HUES48 (cell line): ENCODE measurements around the gene OPCML.

ENCODE experiments used
- H3K27ac ChIP-seq: one replicate; pipeline ENCODE4 v1.7.0; 2013; ENCODE audit warnings: low read depth, low read length, inconsistent platforms
- H3K27me3 ChIP-seq: 2 replicates; pipeline ENCODE4 v1.6.1; 2013; ENCODE audit warnings: mild to moderate bottlenecking, low read length; ENCODE audit not compliant: control insufficient read depth, insufficient read depth
- H3K36me3 ChIP-seq: 2 replicates; pipeline ENCODE4 v1.6.1; 2013; ENCODE audit warnings: low read length; ENCODE audit not compliant: control insufficient read depth, insufficient read depth
- H3K4me1 ChIP-seq: 2 replicates; pipeline ENCODE4 v1.6.1; 2013; ENCODE audit warnings: mild to moderate bottlenecking, low read length; ENCODE audit not compliant: control insufficient read depth, insufficient read depth
- H3K4me3 ChIP-seq: 2 replicates; pipeline ENCODE4 v1.5.1; 2013; ENCODE audit warnings: mild to moderate bottlenecking, low read depth, low read length
- H3K9ac ChIP-seq: 2 replicates; pipeline ENCODE4 v1.6.1; 2013; ENCODE audit warnings: mild to moderate bottlenecking, low read depth, low read length, moderate library complexity
- H3K9me3 ChIP-seq: 2 replicates; pipeline ENCODE4 v1.6.1; 2013; ENCODE audit warnings: low read length; ENCODE audit not compliant: control insufficient read depth, insufficient read depth

Gene OPCML

DNA sequence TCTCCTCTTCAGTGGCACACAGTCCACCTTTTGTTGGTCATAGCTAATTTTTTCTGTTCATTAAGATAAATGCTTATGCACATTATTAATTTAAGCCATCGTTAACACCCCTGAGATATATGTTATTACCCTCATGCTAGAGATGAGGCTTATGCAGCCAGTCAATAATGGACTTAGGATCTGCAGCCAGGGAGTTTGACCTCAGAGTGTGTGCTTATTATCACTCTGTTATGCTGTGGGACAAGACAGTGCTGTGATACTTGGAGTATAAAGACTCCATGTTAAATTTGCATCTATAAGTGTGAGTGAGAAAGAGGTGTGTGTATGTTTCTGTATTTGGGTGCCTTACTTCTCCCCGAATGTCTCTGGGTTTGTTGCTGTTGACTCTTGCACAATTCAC lies 969.3 kb downstream of the OPCML start:
- Histone ChIP-seq H3K27me3 (no peaks in the 10 kb centered on the region), H3K4me1 (no peaks in the 10 kb centered on the region), H3K9ac (no peak overlapping the region), H3K4me3 (no peak overlapping the region), H3K9me3 (no peaks in the 10 kb centered on the region), H3K36me3 (no peaks in the 10 kb centered on the region), H3K27ac (no peak overlapping the region)

DNA sequence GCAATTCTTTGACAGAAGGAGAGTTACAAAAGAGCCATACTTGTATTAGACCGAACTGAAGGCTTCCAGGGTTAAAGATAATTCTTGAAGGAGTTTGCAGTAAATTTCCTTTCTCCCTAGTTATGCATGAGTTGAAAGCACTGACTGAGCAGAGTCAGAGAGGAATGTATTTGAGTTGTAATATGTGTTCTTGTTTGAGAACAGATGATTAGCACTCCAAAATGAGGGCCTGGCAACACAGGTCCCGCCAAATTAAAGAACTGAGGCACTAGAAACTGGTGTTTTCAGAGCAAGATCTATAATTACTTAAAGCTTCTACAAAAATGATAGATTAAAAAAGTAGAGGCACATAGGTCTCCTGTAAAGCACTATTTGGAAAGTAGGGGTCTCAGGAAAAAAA lies 970.4 kb downstream of the OPCML start:
- no peaks in the 10 kb centered on the region for H3K4me1 ChIP-seq
- H3K36me3 ChIP-seq, result no peaks in the 10 kb centered on the region
- no peak overlapping the region for H3K4me3 ChIP-seq
- H3K9ac ChIP-seq, result no peak overlapping the region
- H3K27me3 ChIP-seq, result no peaks in the 10 kb centered on the region
- no peaks in the 10 kb centered on the region for H3K9me3 ChIP-seq
- no peak overlapping the region for H3K27ac ChIP-seq

DNA sequence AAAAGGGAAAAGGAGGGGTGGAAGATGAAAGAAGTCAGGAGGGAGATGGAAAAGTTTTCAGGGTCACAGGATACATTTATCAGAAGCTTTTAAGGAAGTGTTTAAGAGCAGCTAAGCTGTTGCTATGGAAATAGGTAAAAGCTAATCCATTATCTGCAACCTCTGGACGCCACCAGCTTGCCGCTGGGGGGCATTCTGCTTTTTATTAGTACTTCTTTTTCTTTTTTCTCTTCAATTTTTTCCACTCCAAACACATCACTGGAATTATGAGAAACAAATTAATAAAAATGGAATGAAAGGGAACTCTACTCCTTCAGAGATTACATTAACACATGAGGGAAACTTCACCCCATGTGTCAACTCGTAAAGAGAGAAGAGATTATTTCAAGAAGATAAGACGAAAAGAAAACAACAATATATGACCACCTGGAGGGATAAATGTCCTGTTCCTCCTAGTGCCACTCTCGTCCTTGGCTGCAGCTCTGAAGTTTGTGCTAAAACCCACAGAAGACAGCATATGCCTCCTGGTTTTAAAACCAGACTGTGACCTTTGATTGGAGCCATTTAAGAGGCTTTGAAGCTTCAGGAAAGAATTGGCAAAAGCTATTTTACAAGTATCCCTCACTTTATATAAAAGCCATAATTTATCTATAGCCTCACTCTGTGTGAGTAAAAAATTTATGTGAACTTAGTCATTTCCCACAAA lies 972.8 kb downstream of the OPCML start:
- no peak overlapping the region for H3K27ac ChIP-seq
- H3K9ac ChIP-seq, result no peak overlapping the region
- H3K36me3 ChIP-seq, result no peaks in the 10 kb centered on the region
- H3K4me1 ChIP-seq, result no peaks in the 10 kb centered on the region
- no peaks in the 10 kb centered on the region for H3K9me3 ChIP-seq
- H3K27me3 ChIP-seq, result no peaks in the 10 kb centered on the region
- no peak overlapping the region for H3K4me3 ChIP-seq

GRCh38 chr11:132556316-132556715 lies 976.0 kb downstream of the OPCML start:
- Histone ChIP-seq H3K27ac (no peak overlapping the region), H3K36me3 (no peaks in the 10 kb centered on the region), H3K4me3 (no peak overlapping the region), H3K27me3 (no peaks in the 10 kb centered on the region), H3K9me3 (no peaks in the 10 kb centered on the region; the same call in 1 of the 2 replicates), H3K4me1 (no peaks in the 10 kb centered on the region), H3K9ac (no peak overlapping the region)

DNA sequence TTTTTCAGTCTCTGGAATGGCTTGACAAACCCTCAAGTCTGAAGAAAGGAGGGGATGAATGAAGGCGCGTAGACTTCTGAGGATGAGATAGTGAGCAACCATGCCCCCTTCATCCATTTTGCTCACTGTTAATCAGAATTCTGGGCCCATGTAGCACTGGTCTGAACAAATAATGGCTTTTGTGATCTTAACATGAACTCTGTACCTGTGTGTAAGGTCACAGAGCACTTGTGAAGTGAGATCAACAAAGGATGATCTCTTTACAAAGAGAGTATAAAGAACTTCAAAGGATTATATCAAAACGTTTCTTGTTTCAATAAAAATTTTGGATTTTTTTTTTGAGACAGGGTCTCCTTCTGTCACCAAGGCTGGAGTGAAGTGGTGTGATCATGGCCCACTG lies 976.7 kb downstream of the OPCML start:
- Histone ChIP-seq H3K27ac (no peak overlapping the region), H3K9ac (no peak overlapping the region), H3K36me3 (no peaks in the 10 kb centered on the region), H3K27me3 (no peaks in the 10 kb centered on the region), H3K9me3 (no peaks in the 10 kb centered on the region; the same call in 1 of the 2 replicates), H3K4me3 (no peak overlapping the region), H3K4me1 (no peaks in the 10 kb centered on the region)

GRCh38 chr11:132551016-132551415 lies 981.3 kb downstream of the OPCML start:
- H3K27me3 ChIP-seq, result no peaks in the 10 kb centered on the region
- no peak overlapping the region for H3K4me3 ChIP-seq
- no peaks in the 10 kb centered on the region for H3K36me3 ChIP-seq
- H3K27ac ChIP-seq, result no peak overlapping the region
- no peaks in the 10 kb centered on the region; the same call in 1 of the 2 replicates for H3K9me3 ChIP-seq
- no peaks in the 10 kb centered on the region for H3K4me1 ChIP-seq
- H3K9ac ChIP-seq, result no peak overlapping the region

DNA sequence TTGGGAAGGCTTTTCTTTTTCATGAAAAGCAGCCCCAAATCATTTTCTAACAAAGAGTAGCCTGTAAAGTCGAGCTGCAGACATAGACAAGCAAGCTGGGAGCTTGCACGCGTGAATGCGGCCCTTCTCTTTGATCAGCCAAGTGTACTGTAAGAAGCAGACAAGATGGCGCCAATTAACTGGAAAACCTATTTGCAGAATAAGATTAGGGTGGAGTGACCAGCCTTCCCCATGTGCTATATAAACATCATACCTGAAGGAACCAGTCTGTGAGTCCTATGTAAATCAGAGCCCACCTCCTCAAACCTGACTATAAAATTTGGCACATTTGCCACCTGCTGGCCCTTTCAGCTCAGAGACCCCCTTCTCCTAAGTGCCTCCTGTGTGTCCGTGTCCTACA lies 982.7 kb downstream of the OPCML start:
- Histone ChIP-seq H3K27ac (no peak overlapping the region), H3K36me3 (no peaks in the 10 kb centered on the region), H3K9ac (no peak overlapping the region), H3K9me3 (peaks cover 3% of the 10 kb centered on the region; the same call in 1 of the 2 replicates), H3K4me1 (no peaks in the 10 kb centered on the region), H3K27me3 (no peaks in the 10 kb centered on the region), H3K4me3 (no peak overlapping the region)

DNA sequence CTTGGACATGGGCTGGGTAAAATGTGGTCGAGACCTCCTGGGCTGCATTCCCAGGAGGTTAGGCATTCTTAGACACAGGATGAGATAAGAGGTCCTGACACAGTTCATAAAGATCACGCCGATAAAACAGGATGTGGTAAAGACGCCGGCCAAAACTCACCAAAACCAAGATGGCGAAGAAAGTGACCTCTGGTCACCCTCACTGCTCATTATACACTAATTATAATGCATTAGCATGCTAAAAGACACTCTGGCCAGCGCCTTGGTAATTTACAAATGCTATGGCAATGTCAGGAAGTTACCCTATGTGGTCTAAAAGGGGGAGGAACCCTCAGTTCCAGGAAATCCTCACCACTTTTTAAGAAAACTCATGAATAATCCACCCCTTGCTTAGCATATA lies 983.3 kb downstream of the OPCML start:
- H3K9ac ChIP-seq, result no peak overlapping the region
- no peak overlapping the region for H3K27ac ChIP-seq
- H3K27me3 ChIP-seq, result no peaks in the 10 kb centered on the region
- no peaks in the 10 kb centered on the region for H3K4me1 ChIP-seq
- no peaks in the 10 kb centered on the region for H3K36me3 ChIP-seq
- peaks cover 3% of the 10 kb centered on the region; the same call in 1 of the 2 replicates for H3K9me3 ChIP-seq
- no peak overlapping the region for H3K4me3 ChIP-seq

DNA sequence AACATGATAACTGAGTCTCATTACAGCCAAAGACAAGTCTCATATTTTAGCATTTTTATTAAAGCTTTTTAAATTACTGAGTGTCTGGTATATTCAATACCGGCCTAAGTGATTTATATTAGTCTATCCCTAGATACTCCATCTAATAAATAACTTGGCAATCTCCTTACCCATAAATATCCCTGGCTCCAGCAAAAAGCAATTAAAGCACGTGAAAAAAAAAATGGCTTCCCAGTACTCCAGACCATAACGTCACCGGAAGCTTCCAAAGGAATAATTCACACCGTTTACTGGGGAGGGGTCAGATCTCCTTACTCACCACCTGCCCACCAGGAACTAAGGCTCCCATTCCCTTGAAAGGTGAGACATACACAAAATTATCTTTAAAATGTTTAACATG lies 988.3 kb downstream of the OPCML start:
- H3K4me3 ChIP-seq, result no peak overlapping the region
- no peak overlapping the region for H3K27ac ChIP-seq
- no peaks in the 10 kb centered on the region for H3K27me3 ChIP-seq
- no peak overlapping the region for H3K9ac ChIP-seq
- H3K36me3 ChIP-seq, result no peaks in the 10 kb centered on the region
- peaks cover 3% of the 10 kb centered on the region; the same call in 1 of the 2 replicates for H3K4me1 ChIP-seq
- 0 out of 2 replicates have a peak, but pooled peaks cover 3% of the 10 kb centered on the region for H3K9me3 ChIP-seq

- Histone ChIP-seq H3K4me3 (no peak overlapping the region), H3K27ac (no peak overlapping the region), H3K9ac (no peak overlapping the region), H3K4me1 (peaks cover 3% of the 10 kb centered on the region; the same call in 1 of the 2 replicates), H3K27me3 (no peaks in the 10 kb centered on the region), H3K36me3 (no peaks in the 10 kb centered on the region), H3K9me3 (0 out of 2 replicates have a peak, but pooled peaks cover 3% of the 10 kb centered on the region)
Measured at GRCh38 chr11:132541794-132542193, 990.5 kb downstream of the OPCML start.

GRCh38 chr11:132540581-132540980 lies 991.7 kb downstream of the OPCML start:
- Histone ChIP-seq H3K27me3 (no peaks in the 10 kb centered on the region), H3K9me3 (0 out of 2 replicates have a peak, but pooled peaks cover 2% of the 10 kb centered on the region), H3K4me3 (no peak overlapping the region), H3K27ac (no peak overlapping the region), H3K36me3 (no peaks in the 10 kb centered on the region), H3K4me1 (peaks cover 3% of the 10 kb centered on the region; the same call in 1 of the 2 replicates), H3K9ac (no peak overlapping the region)
